Ishikawa (cell line): Measurements from ENCODE around the gene ITCH.

Experiments used
- CEBPB ChIP-seq: IDR thresholded peaks from 2 replicates; pipeline ENCODE4 v1.6.1; 2012
- CREB1 ChIP-seq: IDR thresholded peaks from 2 replicates; pipeline ENCODE4 v1.6.1; 2012; ENCODE audit warnings: low read depth
- EGR1 ChIP-seq: IDR thresholded peaks from 2 replicates; pipeline ENCODE4 v1.6.1; 2012
- EP300 ChIP-seq: IDR thresholded peaks from 2 replicates; pipeline ENCODE4 v1.6.1; 2012; ENCODE audit warnings: borderline replicate concordance
- FOXM1 ChIP-seq: IDR thresholded peaks from 2 replicates; pipeline ENCODE4 v1.6.1; 2012; ENCODE audit warnings: low read depth, borderline replicate concordance
- NFIC ChIP-seq: IDR thresholded peaks from 2 replicates; pipeline ENCODE4 v1.6.1; 2012
- RAD21 ChIP-seq: IDR thresholded peaks from 2 replicates; pipeline ENCODE4 v1.6.1; 2012; ENCODE audit warnings: low read depth
- TAF1 ChIP-seq: IDR thresholded peaks from 2 replicates; pipeline ENCODE4 v1.6.1; 2012; ENCODE audit warnings: low read depth, mild to moderate bottlenecking
- TCF12 ChIP-seq: IDR thresholded peaks from 2 replicates; pipeline ENCODE4 v1.6.1; 2012; ENCODE audit warnings: low read depth
- TEAD4 ChIP-seq: IDR thresholded peaks from 2 replicates; pipeline ENCODE4 v1.6.1; 2012
- YY1 ChIP-seq: IDR thresholded peaks from 2 replicates; pipeline ENCODE4 v1.6.1; 2012; ENCODE audit warnings: low read depth
- ZBTB7A ChIP-seq: IDR thresholded peaks from 2 replicates; pipeline ENCODE4 v1.6.1; 2012; ENCODE audit warnings: low read depth
- TF ChIP-seq, protein P1 (sequence below): IDR thresholded peaks from 2 replicates; pipeline ENCODE4 v1.6.1; 2012; ENCODE audit warnings: low read depth, mild to moderate bottlenecking
- TF ChIP-seq, protein P2 (sequence below): IDR thresholded peaks from 2 replicates; pipeline ENCODE4 v1.6.1; 2012
- TF ChIP-seq, protein P3 (sequence below): IDR thresholded peaks from 2 replicates; pipeline ENCODE4 v1.6.1; 2012

Gene ITCH

DNA sequence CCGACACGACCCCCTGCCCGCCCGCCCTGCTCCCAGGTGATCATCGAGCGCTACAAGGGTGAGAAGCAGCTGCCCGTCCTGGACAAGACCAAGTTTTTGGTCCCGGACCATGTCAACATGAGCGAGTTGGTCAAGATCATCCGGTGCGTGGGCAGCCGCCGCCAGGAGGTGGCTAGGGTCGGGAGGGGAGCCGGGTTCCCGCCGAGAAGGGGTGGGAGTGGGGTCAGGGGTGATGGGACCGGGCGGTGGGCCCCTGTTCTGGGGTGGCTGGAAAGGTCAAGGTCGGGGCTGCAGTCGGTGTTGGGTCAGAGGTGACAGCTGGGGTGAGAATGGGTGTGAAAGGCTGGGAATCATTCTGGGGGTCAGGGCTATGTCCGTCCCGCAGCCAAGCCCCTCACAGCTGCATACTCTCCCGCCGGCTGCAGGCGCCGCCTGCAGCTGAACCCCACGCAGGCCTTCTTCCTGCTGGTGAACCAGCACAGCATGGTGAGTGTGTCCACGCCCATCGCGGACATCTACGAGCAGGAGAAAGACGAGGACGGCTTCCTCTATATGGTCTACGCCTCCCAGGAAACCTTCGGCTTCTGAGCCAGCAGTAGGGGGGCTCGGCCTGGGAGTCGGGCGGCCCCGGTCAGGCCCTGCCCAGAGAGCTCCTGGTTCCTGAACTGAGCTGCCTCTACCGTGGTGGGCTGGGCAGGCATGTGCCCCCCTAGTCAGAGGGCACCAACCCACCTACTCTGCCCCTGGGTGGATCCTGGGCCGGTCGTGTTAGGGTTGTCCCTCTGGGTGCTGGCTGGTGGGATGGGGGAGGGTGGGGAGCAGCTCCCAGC is 196.5 kb downstream of the ITCH start:
- TF ChIP-seq TCF12 = no peak
- TF ChIP-seq ZBTB7A = no peak
- no peak for TF ChIP-seq TAF1
- no peak for TF ChIP-seq RAD21
- no peak for TF ChIP-seq FOXM1
- TF ChIP-seq EGR1 = no peak
- TF ChIP-seq, protein P1, sequence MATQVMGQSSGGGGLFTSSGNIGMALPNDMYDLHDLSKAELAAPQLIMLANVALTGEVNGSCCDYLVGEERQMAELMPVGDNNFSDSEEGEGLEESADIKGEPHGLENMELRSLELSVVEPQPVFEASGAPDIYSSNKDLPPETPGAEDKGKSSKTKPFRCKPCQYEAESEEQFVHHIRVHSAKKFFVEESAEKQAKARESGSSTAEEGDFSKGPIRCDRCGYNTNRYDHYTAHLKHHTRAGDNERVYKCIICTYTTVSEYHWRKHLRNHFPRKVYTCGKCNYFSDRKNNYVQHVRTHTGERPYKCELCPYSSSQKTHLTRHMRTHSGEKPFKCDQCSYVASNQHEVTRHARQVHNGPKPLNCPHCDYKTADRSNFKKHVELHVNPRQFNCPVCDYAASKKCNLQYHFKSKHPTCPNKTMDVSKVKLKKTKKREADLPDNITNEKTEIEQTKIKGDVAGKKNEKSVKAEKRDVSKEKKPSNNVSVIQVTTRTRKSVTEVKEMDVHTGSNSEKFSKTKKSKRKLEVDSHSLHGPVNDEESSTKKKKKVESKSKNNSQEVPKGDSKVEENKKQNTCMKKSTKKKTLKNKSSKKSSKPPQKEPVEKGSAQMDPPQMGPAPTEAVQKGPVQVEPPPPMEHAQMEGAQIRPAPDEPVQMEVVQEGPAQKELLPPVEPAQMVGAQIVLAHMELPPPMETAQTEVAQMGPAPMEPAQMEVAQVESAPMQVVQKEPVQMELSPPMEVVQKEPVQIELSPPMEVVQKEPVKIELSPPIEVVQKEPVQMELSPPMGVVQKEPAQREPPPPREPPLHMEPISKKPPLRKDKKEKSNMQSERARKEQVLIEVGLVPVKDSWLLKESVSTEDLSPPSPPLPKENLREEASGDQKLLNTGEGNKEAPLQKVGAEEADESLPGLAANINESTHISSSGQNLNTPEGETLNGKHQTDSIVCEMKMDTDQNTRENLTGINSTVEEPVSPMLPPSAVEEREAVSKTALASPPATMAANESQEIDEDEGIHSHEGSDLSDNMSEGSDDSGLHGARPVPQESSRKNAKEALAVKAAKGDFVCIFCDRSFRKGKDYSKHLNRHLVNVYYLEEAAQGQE = no peak
- TF ChIP-seq TEAD4 = no peak
- no peak for TF ChIP-seq CEBPB
- no peak for TF ChIP-seq NFIC
- TF ChIP-seq, protein P2, sequence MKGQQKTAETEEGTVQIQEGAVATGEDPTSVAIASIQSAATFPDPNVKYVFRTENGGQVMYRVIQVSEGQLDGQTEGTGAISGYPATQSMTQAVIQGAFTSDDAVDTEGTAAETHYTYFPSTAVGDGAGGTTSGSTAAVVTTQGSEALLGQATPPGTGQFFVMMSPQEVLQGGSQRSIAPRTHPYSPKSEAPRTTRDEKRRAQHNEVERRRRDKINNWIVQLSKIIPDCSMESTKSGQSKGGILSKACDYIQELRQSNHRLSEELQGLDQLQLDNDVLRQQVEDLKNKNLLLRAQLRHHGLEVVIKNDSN = no peak
- TF ChIP-seq, protein P3, sequence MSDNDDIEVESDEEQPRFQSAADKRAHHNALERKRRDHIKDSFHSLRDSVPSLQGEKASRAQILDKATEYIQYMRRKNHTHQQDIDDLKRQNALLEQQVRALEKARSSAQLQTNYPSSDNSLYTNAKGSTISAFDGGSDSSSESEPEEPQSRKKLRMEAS = no peak
- no peak for TF ChIP-seq EP300
- no peak for TF ChIP-seq YY1
- no peak for TF ChIP-seq CREB1

DNA sequence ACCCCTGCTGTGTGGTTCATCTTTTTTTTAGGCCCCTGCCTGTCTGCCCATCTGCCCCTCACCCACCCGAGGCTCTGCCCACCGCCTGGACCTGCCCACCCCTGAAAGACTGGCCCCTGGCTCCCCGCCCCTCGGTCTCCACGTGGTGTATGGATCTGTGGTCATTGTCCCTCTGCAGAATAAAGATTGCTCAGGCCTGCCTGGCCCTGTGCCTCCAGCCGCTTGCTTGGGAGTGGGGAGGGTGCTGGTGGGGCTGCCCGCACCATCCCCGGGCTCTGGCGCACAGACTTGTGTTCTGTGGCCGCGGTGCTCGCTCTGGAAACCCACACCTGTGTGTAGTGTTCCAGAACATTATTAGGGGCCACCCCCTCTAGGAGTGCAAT is 197.1 kb downstream of the ITCH start:
- TF ChIP-seq EGR1 = no peak
- no peak for TF ChIP-seq RAD21
- TF ChIP-seq YY1 = no peak
- TF ChIP-seq NFIC = no peak
- TF ChIP-seq CREB1 = no peak
- no peak for TF ChIP-seq TEAD4
- TF ChIP-seq, protein P3 = no peak
- no peak for TF ChIP-seq TAF1
- TF ChIP-seq EP300 = no peak
- TF ChIP-seq, protein P1 = no peak
- no peak for TF ChIP-seq CEBPB
- TF ChIP-seq, protein P2 = no peak
- TF ChIP-seq FOXM1 = no peak
- no peak for TF ChIP-seq ZBTB7A
- TF ChIP-seq TCF12 = no peak

DNA sequence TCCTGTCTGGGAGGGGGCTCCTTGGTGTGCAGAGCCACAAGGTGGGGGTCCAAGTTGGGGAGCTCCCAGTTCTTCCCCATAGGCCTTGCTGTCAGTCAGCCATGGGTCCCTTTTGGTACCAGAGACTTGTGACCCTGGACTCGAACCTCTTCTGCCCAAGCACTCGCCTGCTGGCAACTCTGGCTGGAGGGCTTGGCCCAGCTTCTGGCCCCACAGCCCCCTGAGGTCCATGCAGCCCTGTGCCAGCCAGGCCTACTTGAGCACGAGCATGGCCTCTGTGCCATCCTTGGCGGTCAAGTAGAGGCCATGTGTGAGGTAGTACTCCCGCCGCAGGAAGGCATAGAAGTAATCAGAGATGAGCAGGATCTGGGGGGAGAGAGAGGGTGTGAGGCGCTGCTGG is 197.5 kb downstream of the ITCH start:
- no peak for TF ChIP-seq CREB1
- TF ChIP-seq TEAD4 = no peak
- TF ChIP-seq, protein P2 = no peak
- no peak for TF ChIP-seq EP300
- no peak for TF ChIP-seq TCF12
- TF ChIP-seq, protein P3 = no peak
